Activated CD4-positive, alpha-beta T cell treated with anti-CD3 and anti-CD28 coated beads, Interleukin-2, amount 50 U/mL, for 16 hours (primary cell): ENCODE results near the gene CIITA.

ENCODE experiments used
- DNase-seq: peaks from one replicate; pipeline ENCODE4 v3.0.0-alpha.2; 2020

Gene CIITA

DNA sequence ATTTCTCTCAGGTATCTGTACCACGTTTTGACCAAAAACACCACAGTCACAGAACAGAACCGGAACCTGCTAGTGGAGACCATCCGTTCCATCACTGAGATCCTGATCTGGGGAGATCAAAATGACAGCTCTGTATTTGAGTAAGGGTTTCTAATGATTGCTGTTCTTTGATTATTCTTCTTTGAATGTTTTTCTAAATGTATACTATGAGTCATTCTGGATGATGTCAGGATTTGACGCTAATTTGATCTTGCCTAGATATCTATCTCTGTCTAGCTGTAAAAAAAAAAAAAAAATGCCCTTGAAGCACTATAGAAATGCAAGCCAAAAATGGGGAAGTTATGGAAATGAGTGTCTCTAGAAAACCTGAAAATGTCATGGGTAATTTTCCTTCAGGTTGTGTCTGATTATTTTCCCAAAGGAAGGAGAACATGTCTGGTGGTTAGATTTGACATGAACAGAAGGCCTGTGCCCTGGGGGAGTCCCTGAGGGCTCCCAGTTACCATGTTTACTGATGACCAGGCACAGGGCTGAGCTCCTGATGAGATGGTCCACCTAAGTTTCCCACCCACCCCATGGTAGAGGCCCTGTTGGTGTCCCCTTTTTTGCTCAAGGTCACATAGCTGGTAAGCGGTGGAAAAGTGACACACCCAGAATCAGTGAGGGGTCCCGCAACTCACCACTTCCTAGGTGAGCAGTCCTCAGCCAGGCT, 80.9 kb downstream of the CIITA start:
- peak; percentile 84 for DNase-seq

- no peak for DNase-seq
These were observed 82.2 kb downstream of the CIITA start for GRCh38 chr16:10959161-10959560.

DNA sequence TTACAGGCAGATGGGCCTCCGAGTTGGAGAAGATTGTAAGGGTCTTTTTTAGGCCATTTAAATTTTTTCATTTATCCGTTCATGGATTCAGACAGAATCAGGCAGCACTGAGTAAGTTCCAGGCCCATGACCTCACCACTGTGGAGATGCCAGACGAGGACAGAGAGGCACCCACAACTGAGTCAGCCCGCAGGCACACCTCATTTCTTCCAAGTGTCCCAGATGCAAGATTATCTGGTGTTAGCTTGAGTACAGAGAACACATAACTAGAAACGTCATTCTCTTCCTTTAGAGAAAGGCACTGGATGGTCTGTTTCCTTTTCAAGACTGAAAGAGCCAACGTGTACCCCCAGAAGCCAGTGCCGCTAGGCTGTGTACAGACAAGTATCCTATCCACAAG, 84.2 kb downstream of the CIITA start:
- DNase-seq, result peak; percentile 46

DNA sequence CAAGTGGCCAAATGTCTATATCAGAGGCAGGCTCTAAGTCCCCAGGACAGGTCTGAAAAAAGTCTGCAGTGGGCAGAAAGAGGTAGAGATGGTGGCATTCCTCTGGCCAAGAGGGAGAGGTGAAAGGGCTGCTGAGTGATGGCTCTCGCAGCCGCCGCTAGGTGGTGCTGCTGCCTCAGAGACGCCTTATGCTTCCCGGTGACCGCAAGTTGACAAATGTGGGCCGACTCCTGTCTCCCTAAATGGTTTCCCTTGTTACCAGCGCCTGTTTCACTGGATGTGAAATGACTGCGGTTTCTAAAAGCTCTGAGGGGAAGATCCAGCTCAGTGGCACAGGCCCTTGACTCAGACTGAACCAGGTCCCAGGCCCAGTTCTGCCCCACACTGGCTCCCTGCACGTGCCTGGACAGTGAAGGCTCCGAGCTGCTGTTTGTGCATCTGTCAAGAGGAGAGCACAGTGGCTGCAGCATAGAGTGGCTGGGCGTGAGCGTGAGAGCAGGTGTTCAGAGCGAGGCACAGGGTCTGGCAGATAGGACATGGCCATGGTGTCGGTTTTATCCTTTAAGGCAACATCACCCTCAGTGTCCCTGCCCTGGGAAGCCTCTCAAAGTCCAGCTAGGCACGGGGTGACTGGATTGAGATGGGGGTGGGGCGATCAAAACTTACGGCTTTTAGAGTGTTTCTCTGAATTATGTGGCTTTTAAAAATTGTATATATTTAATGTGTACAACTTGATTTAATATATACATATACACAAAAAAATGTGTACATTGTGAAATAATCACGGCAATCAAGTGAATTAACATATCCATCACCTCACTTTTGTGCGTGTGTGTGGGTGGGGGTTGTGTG, 87.3 kb downstream of the CIITA start:
- DNase-seq, result peak; percentile 90

DNA sequence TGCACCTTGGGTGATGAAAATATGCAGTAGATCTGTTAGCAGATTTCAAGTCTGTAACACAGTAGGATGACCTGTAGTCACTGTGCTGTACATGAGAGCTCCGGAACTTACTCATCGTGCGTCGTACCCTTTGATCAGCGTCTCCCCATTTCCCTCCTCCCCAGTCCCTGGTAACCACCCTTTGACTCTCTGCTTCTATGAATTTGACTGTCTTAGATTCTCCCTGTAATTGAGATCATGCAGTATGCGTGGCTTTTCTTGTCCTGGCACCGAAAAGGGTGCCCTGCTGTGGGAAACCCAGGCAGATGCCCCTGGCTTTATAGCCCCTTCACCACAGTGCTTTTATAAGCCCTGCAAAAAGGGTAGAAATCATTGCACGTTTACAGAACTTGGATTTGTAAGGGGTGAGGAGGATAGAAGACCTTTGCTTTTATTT, 87.9 kb downstream of the CIITA start:
- DNase-seq, result peak; percentile 94

DNA sequence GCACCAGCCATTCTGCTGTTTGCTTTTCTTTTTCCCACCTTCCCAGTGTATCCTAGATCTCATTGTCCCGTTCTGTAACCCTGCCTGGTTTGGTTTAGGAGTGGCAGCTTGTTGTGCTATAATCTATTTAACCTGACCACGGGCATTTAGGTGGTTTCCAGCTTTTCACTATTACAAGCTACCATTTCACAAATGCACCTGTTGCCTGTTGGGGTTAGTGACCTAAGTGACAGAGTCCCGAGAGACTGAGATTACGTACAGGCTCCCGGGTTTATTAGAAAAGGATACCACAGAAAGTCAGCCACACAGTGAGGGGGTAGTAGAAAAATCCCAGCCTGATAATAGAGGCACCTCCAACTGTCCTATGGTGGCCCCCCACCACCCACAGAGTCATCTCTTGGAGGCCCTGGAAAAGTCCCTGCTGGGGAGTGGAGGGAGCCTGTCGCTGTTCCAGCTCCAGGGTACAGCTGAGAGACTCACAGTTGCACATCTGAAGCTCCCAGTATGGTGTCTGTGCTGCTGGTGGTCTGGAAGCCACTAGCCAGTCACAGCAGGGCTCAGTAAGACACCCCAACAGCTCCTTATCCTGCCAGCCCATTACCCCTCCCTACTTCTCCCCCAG, 88.5 kb downstream of the CIITA start:
- peak; percentile 90 for DNase-seq

DNA sequence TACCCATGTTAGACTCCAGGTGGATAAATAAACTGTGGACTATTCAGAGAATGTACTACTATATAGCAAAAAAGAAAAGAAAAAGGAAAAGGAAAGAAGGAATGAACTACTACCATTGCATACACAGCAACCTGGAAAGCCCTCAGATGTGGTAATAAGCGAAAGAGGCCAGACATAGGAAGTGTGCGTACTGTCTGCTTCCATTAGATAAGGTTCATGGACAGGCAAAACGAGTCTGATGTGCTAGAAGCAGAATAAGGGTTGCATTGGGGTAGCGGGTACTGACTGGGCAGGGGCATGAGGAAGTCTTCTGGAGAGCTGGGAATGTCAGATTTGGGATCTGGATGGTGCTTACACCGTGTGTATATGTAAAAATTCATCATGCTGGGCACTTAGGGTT, 89.1 kb downstream of the CIITA start:
- DNase-seq, result no peak

DNA sequence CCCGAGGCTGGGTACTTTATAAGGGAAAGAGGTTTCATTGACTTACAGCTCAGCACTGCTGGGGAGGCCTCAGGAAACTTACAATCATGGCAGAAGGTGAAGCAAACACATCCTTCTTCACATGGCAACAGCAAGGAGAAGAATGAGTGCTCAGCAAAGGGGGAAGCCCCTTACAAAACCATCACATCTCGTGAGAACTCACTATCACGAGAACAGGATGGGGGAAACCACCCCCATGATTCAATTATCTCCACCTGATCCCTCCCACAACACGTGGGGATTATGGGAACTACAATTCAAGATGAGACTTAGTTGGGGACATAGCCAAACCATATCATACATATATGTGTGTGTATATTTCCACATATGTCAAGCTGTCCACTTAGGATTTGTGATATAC, 89.6 kb downstream of the CIITA start:
- peak; percentile 77 for DNase-seq

DNA sequence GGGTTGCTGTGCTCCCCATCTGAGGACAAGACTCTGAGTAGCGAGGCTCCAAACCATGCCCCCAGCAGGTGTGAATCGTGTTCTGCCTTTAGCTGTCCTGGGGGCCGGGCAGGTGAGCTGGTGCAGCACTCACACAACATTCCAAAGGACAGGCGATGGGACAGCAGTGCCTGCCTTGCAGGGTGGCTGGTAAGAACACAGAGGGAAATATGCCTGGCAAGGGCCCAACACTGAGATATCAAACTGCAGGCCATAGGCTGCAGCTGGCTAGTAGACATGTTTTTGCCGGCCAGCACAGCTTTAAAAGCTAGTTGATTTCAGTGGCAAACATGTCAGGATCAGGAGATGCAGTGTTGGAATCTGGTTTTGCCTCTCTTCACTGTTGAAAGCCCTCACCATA, 91.0 kb downstream of the CIITA start:
- DNase-seq, result no peak

GRCh38 chr16:10968498-10968897, 91.5 kb downstream of the CIITA start:
- no peak for DNase-seq

DNA sequence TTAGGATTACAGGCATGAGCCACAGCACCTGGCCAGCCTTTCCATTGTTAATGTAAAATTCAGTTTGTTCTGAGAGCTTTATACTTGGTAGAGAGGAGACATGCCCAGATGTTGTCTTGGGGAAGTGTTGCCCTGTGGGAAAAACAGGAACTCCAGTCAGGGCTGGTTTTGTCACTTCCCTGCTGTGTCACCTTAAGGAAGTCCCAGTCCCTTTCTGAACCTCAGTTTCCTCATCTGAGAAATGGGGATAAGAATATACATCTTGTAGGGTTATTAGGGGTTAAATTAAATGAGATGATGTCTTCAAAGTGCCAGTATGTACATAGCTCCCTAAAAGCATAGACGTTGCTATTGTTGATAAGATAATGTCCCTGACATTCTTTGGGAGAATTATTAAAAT, 92.6 kb downstream of the CIITA start:
- no peak for DNase-seq

DNA sequence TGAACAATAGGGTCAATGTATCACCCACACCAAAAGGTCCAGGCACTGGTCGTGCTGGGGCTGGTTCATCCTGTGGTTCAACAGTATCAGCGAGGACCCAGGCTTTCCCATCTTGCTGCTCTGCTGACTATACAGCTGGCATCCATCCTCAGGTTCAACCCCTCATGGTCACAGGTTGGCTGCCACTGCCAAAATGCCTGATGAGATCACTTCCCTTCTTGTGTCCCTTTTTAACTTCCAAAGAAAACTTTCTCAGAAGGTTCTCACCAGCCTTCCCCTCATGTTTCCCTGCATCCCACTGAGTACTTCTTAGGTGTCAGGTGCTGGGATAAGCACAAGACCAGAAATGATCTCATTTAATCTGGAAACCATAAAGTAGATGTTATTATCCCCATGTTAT, 93.1 kb downstream of the CIITA start:
- DNase-seq, result no peak

- DNase-seq, result peak; percentile 68
These were observed 94.6 kb downstream of the CIITA start for GRCh38 chr16:10971560-10971961.

- no peak for DNase-seq
These were observed 95.3 kb downstream of the CIITA start for GRCh38 chr16:10972108-10972818.

DNA sequence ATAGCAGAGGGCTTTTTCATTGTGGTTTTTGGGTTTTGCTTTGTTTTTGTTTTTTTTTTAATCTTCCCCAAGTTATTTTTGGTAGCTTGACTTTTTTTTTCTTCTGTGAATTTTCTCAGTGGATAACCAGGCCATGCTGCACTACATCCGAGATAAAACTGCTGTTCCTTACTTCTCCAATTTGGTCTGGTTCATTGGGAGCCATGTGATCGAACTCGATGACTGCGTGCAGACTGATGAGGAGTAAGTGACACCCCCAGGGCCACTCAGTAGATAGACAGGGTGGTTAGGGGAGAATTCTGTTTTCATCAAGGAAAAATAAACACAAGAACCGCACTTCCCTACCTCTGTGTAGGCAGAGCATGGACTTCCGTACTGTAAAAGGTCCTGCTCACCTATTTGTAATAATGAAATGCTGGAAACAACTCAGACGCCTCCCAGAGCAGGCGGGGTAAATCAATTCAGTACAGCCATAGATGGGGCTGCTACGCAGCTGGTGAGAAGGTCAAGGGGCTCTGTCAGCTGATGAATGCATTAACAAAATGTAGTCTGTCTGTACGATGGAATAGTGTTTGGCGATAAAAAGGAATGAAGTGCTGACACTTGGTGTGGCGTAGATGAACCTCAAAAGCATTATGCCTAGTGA, 95.9 kb downstream of the CIITA start:
- DNase-seq, result no peak

DNA sequence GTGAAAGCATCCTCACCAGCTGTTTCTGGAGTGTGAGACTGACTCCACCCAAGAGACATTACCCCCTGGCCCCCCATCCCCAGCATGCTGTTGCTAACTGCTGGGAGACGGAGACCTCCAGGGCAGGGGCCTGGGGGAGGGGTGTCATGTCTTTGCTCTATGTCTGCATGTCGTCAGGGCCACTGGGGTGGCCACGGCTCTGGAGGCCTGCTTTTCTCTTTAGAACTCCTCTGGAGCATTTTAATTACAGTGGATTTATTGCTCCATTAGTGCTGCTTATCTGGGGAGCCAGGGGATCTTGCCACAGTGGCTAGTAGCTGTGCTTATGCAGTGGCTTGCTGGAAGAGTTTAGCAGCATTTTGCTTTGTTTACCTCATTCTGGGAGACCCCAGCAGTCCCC, 99.6 kb downstream of the CIITA start:
- no peak for DNase-seq

GRCh38 chr16:10978124-10978523, 101.1 kb downstream of the CIITA start:
- no peak for DNase-seq

GRCh38 chr16:10978871-10979446, 102.0 kb downstream of the CIITA start:
- no peak for DNase-seq

DNA sequence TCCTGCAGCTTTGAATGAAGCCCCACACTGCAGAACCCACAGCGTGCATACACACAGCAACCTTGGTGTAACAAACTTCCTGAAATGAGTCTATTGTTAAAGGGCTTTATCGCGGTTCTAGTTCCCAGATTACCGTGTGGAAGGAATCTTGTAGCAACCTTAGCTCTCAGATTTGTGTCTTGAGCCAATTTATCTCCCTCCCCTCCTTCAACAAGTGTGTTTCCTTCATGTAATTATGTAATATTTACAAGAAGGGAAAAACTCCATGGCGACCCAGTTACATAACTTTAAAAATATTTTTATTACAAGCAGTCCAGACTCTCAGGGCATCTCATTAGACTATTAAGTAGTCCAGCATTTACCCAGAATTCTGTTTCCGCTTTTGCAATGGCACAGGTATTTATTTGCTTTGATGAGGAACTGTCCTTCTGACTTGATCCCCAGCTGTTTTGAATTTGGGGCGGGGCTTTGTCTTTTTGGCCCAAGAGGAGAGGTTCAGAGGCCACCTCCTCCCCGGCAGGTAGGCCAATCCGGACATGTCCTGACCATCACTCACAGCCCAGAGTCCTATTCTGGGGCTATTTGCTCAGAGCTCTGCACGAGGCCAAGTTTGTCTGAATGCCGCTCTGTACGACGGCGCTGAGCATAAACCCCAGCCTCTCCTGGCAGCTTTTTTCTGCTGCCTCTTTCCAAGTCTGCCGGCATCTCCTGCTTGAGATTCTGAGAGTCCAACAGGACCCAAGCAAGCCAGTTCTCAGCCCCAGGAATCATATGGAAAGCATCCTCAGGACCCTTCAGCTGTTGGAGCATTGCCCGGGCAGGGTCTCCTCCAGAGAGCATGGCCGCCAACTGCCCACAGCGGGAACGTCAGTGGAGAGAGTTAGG, 103.0 kb downstream of the CIITA start:
- no peak for DNase-seq

DNA sequence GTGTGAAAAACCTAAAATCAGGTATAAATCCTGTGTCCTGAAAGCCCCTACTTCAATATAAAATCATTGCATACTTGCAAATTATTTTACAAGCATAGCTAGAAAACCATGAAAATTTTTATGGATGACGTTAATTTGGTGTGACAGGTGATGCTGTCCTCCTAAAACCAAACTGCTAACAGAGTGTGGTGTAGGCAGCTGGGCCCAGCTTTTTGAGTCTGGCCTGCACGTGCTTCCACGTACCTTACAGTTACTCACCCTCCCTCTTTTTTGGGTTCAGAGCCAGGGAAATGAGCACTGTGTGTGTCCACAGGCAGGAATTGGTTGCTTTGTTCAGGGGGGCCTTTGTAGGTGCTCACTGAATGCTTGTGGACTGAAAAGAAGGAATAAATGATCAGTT, 103.8 kb downstream of the CIITA start:
- no peak for DNase-seq

DNA sequence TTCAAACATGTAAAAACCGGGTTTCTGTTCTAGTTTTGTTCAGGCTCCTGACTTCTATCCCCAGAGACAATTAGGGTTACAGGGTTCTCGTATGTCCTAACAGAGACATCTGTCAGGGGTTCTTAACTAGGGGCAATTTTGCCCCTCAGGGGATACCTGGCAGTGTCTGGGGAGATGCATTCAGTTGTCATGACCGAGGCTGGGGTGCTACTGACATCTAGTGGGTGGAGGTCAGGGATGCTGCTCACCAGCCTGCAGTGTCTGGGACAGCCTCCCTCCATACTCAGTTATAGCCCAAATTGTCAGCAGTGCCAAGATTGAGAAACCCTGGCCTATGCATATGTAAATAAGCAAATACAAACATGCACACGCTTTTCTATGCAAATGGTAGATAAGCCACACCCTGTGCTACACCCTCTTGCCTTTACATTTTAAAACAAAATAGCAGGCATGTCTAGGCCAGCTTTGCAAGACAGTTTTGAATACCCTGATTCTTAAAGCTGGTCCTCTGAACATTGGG, 104.8 kb downstream of the CIITA start:
- peak; percentile 86 for DNase-seq
